Endothelial cell of umbilical vein (primary cell): ENCODE measurements around the gene MARCKSL1. TPM values are rescaled to one million over a fixed set of nuclear protein-coding genes. Genes with fewer than 3 reads are reported as not detected.

Experiments used
- BruUV-seq: library from RNA; stranded (reverse); fragments of 400-500 nt; replicated peaks from 2 replicates; lab custom pipeline; 2021; lab: Mats Ljungman, UMichigan
- CTCF ChIA-PET: fragments of 300-600, 350-600 bp; sonication (Branson Sonifier 250); formaldehyde crosslinking; loops from one replicate; lab custom pipeline; 2021; ENCODE audit warnings: antibody characterized with exemption, inconsistent platforms; lab: Charles Lee
- POLR2A ChIA-PET: fragments of 300-600, 350-600 bp; sonication (Branson Sonifier 250); formaldehyde crosslinking; loops from one replicate; lab custom pipeline; 2021; ENCODE audit warnings: antibody characterized with exemption, inconsistent platforms; lab: Charles Lee
- DNase-seq: peaks from one replicate; pipeline ENCODE4 v3.0.0-alpha.2; 2011; ENCODE audit warnings: low read depth, low spot score
- FAIRE-seq: peaks from 2 replicates; lab custom pipeline; 2011; peaks lifted over from hg19 to GRCh38; lab: Jason Lieb, UNC
- H2AFZ ChIP-seq: 2 replicates; pipeline ENCODE4 v1.6.0; 2012; ENCODE audit warnings: low read depth, low read length, control low read depth, inconsistent platforms
- H3K27ac ChIP-seq: 2 replicates; pipeline ENCODE4 v1.5.1; 2011; ENCODE audit warnings: low read depth, mild to moderate bottlenecking, control low read depth, low read length, moderate library complexity; ENCODE audit not compliant: insufficient read depth
- H3K27me3 ChIP-seq, 2 experiments: 2 replicates each; pipeline versions ENCODE4 v1.6.0 to v1.6.1; 2011; ENCODE audit warnings: low read length in 2 of 2, mixed read lengths in 1 of 2; ENCODE audit not compliant: control insufficient read depth in 2 of 2, insufficient read depth in 2 of 2
- H3K36me3 ChIP-seq, 2 experiments: 2 replicates in 1 of 2; 3 replicates in 1 of 2; pipeline ENCODE4 v1.5.1; 2011; ENCODE audit warnings: low read length in 2 of 2, mild to moderate bottlenecking in 1 of 2, moderate library complexity in 1 of 2; ENCODE audit not compliant: control insufficient read depth in 2 of 2, insufficient read depth in 2 of 2; ENCODE audit errors: extremely low read depth in 1 of 2
- H3K4me1 ChIP-seq: 3 replicates; pipeline ENCODE4 v1.5.1; 2011; ENCODE audit warnings: mild to moderate bottlenecking, low read length; ENCODE audit not compliant: control insufficient read depth, insufficient read depth; ENCODE audit errors: extremely low read depth
- H3K4me2 ChIP-seq: 2 replicates; pipeline ENCODE4 v1.6.1; 2011; ENCODE audit warnings: low read length, control low read depth, mixed read lengths; ENCODE audit not compliant: insufficient read depth
- H3K4me3 ChIP-seq, 3 experiments: fragments of 200-600 bp in 1 of 3; sonication (generic), shearing (Covaris generic) in 1 of 3; replicated peaks in 1 of 3; 2 replicates each; pipeline ENCODE4 v1.5.1; 2011 to 2016; ENCODE audit warnings: control low read depth in 3 of 3, low read length in 3 of 3, mild to moderate bottlenecking in 2 of 3, inconsistent platforms in 1 of 3, low read depth in 1 of 3, moderate library complexity in 1 of 3; ENCODE audit not compliant: insufficient read depth in 1 of 3
- H3K79me2 ChIP-seq: 2 replicates; pipeline ENCODE4 v1.6.0; 2012; ENCODE audit warnings: low read length, inconsistent platforms; ENCODE audit not compliant: control insufficient read depth, insufficient read depth
- H3K9ac ChIP-seq: replicated peaks from 2 replicates; pipeline ENCODE3; 2011; ENCODE audit warnings: low read length, control low read depth; ENCODE audit not compliant: insufficient read depth; ENCODE audit errors: extremely low read depth
- H3K9me1 ChIP-seq: replicated peaks from 3 replicates; pipeline ENCODE4 v1.6.0; 2011; ENCODE audit warnings: mild to moderate bottlenecking, low read length; ENCODE audit not compliant: control insufficient read depth, insufficient read depth; ENCODE audit errors: extremely low read depth
- H3K9me3 ChIP-seq: replicated peaks from 2 replicates; pipeline ENCODE4 v1.5.1; 2012; ENCODE audit warnings: low read length, inconsistent platforms; ENCODE audit not compliant: control insufficient read depth, insufficient read depth
- H4K20me1 ChIP-seq: replicated peaks from 2 replicates; pipeline ENCODE3; 2011; ENCODE audit warnings: mild to moderate bottlenecking, low read length; ENCODE audit not compliant: control insufficient read depth, insufficient read depth; ENCODE audit errors: extremely low read depth
- CTCF ChIP-seq, 2 donors: IDR thresholded peaks; 1 replicate in 1 of 2; 2 replicates in 1 of 2; pipeline ENCODE4 v1.5.1; 2011; ENCODE audit warnings: low read length in 2 of 2, mild to moderate bottlenecking in 2 of 2, moderate library complexity in 2 of 2, control low read depth in 1 of 2, inconsistent platforms in 1 of 2, low read depth in 1 of 2; ENCODE audit not compliant: insufficient read depth in 1 of 2; ENCODE audit errors: extremely low read depth in 1 of 2
- FOS ChIP-seq: IDR thresholded peaks from 2 replicates; pipeline ENCODE4 v1.6.1; 2011; ENCODE audit warnings: mild to moderate bottlenecking, low read length, moderate library complexity, borderline replicate concordance; ENCODE audit not compliant: insufficient read depth
- GATA2 ChIP-seq: IDR thresholded peaks from 2 replicates; pipeline ENCODE4 v1.7.0; 2011; ENCODE audit warnings: low read depth, mild to moderate bottlenecking, moderate library complexity, mixed read lengths, low read length; ENCODE audit not compliant: insufficient read length, insufficient read depth
- JUN ChIP-seq: IDR thresholded peaks from 2 replicates; pipeline ENCODE4 v1.6.1; 2011; ENCODE audit warnings: borderline replicate concordance, low read depth; ENCODE audit not compliant: insufficient read length, insufficient read depth
- MAX ChIP-seq: IDR thresholded peaks from 2 replicates; pipeline ENCODE4 v1.6.1; 2011; ENCODE audit not compliant: insufficient read depth, insufficient read length
- MYC ChIP-seq: IDR thresholded peaks from one replicate; pipeline ENCODE4 v1.6.1; 2011; ENCODE audit warnings: mild to moderate bottlenecking, low read depth, low read length
- dilution Hi-C: fragments of 300-500 bp; cut with MboI; formaldehyde crosslinking; loops from one replicate; pipeline ENCODE4 v1.15.0; 2019; ENCODE audit warnings: low sequenced_read_pairs; ENCODE audit not compliant: extremely low pct_ligation_motif_present
- intact Hi-C: fragments of 100-400 bp; cut with micrococcal nuclease; formaldehyde crosslinking; loops from one replicate; pipeline ENCODE4 v1.10.0; 2022
- polyA plus RNA-seq, 4 experiments: library from polyadenylated mRNA; depleted of rRNA in 3 of 4; stranded (reverse) in 3 of 4; unstranded in 1 of 4; fragments of >200 nt; gene quantifications; 2 replicates each; pipeline versions ENCODE4 v1.2.1 to v1.2.3, GENCODE V29; 2011 to 2012; ENCODE audit warnings: missing spikeins in 1 of 4
- total RNA-seq: library from RNA; stranded (reverse); gene quantifications from 2 replicates; pipeline ENCODE4 v1.2.3, GENCODE V29; 2021

The MARCKSL1 gene
- total and polyA plus RNA-seq, 2 donors (not counting 3 experiments of a cell fraction or from before 2014, with no cell fraction given) = 265 to 318 TPM

GRCh38 chr1:32339363-32339978, 3.4 kb upstream of the MARCKSL1 start:
- intact Hi-C loops (loop anchor here (5.0 kb wide), 1 partner anchor 117 kb away; the partner anchor contains the start of genes EIF3I and TMEM234), dilution Hi-C loops (no loop called here)
- no TSS peak for BruUV-seq
- Histone ChIP-seq H2AFZ (no peak overlapping the region), H3K36me3 (peaks cover 0 to 2% of the 10 kb centered on the region in 2 experiments), H3K27ac (no peak overlapping the region), H3K4me2 (no peak overlapping the region), H3K9me3 (no peaks in the 10 kb centered on the region), H3K79me2 (peaks cover 10% of the 10 kb centered on the region), H3K9me1 (no peaks in the 10 kb centered on the region), H3K9ac (no peak overlapping the region), H3K27me3 (no peaks in the 10 kb centered on the region), H4K20me1 (no peaks in the 10 kb centered on the region), H3K4me3 (no peak overlapping the region), H3K4me1 (peaks cover 4% of the 10 kb centered on the region)
- POLR2A ChIA-PET = no interaction called here
- CTCF ChIA-PET = no interaction called here
- TF ChIP-seq JUN = no peak
- FAIRE-seq (no peak), DNase-seq (no peak)

- dilution Hi-C loops (no loop called here), intact Hi-C loops (loop anchor here (5.0 kb wide), 1 partner anchor 116 kb away; the partner anchor contains the start of genes EIF3I and TMEM234)
- Histone ChIP-seq H3K27me3 (no peaks in the 10 kb centered on the region), H4K20me1 (no peaks in the 10 kb centered on the region), H3K4me2 (no peak overlapping the region), H3K27ac (no peak overlapping the region), H3K4me1 (peaks cover 11% of the 10 kb centered on the region), H3K79me2 (peaks cover 17% of the 10 kb centered on the region), H3K9ac (no peak overlapping the region), H3K9me1 (no peaks in the 10 kb centered on the region), H3K36me3 (peaks cover 0 to 5% of the 10 kb centered on the region in 2 experiments), H2AFZ (no peak overlapping the region), H3K9me3 (no peaks in the 10 kb centered on the region), H3K4me3 (no peak overlapping the region)
- DNase-seq (no peak), FAIRE-seq (no peak)
- BruUV-seq = no TSS peak
- ChIA-PET CTCF (no interaction called here), POLR2A (no interaction called here)
- no peak for TF ChIP-seq MYC
- TF ChIP-seq JUN = no peak
- no peak for TF ChIP-seq FOS
- TF ChIP-seq CTCF (IDR thresholded peaks at IDR 0.05; ENCODE audit: extremely low read depth in 1 of 2, insufficient read depth in 1 of 2, low read depth in 1 of 2, low read length in 2 of 2) = no peak
- no peak for TF ChIP-seq MAX
- TF ChIP-seq GATA2 = no peak
These were observed 2.7 kb upstream of the MARCKSL1 start for GRCh38 chr1:32338637-32339145.
